ENCODE results near the gene MTMR10. TPM values are rescaled to one million over a fixed set of nuclear protein-coding genes. Genes with fewer than 3 reads are reported as not detected.
A peak's percentile ranks its signal among the peaks of the same experiment; 100 is the strongest.

Gene MTMR10
- total RNA-seq, 2 experiments from 2014 or later: 9.7 to 10.5 TPM

DNA sequence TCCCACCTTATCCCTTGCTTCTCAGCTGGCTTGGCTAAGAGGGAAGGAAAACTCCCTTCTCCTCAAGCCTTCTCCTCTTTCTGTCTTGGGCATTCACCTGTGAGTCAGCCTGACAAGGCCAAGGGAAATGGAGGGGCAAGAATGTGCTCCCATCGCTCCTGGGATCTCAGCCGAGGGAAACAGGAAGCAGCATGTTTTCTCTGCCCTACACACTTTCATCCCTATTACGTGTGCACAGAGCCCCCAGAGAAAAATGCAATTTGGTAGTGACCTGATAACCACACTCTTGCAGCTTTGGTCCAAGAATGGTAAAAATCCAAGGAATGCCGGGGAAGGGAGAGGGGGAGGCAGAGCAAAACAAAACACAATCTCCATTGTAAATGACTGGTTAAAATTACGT lies 32.9 kb upstream of the MTMR10 start:
- H3K9me3 Mint-ChIP-seq: no peaks in the 10 kb centered on the region
- peaks cover 14% of the 10 kb centered on the region for H3K27me3 Mint-ChIP-seq (ENCODE audit: low read depth)
- no peak for DNase-seq
- H3K36me3 Mint-ChIP-seq (ENCODE audit: low read depth): no peaks in the 10 kb centered on the region
- no peak overlapping the region for H3K27ac Mint-ChIP-seq
- H3K4me1 Mint-ChIP-seq (ENCODE audit: low read depth): no peaks in the 10 kb centered on the region
- intact Hi-C loops (cut with micrococcal nuclease): no loop called here
- no peak overlapping the region for H3K4me3 Mint-ChIP-seq
- CTCF ChIA-PET: no interaction called here

- Mint-ChIP-seq H3K4me1 (ENCODE audit: low read depth) (no peaks in the 10 kb centered on the region), H3K36me3 (ENCODE audit: low read depth) (no peaks in the 10 kb centered on the region), H3K9me3 (no peaks in the 10 kb centered on the region), H3K4me3 (no peak overlapping the region), H3K27me3 (ENCODE audit: low read depth) (peaks cover 9% of the 10 kb centered on the region), H3K27ac (no peak overlapping the region)
- no peak for DNase-seq
- CTCF ChIA-PET: no interaction called here
- intact Hi-C loops (cut with micrococcal nuclease): no loop called here
These were observed 32.4 kb upstream of the MTMR10 start for GRCh38 chr15:31023841-31024240.

GRCh38 chr15:31021067-31021665 lies 29.7 kb upstream of the MTMR10 start:
- CTCF ChIA-PET: interaction anchor here (0.7 kb wide), 1 partner anchor 97 kb away, joined by 3 read pairs; no protein-coding TSS in a partner anchor
- H3K4me3 Mint-ChIP-seq: no peak overlapping the region
- no peaks in the 10 kb centered on the region for H3K9me3 Mint-ChIP-seq
- no peaks in the 10 kb centered on the region for H3K4me1 Mint-ChIP-seq (ENCODE audit: low read depth)
- H3K36me3 Mint-ChIP-seq (ENCODE audit: low read depth): no peaks in the 10 kb centered on the region
- H3K27ac Mint-ChIP-seq: no peak overlapping the region
- DNase-seq: no peak
- intact Hi-C loops (cut with micrococcal nuclease): no loop called here
- peaks cover 2% of the 10 kb centered on the region for H3K27me3 Mint-ChIP-seq (ENCODE audit: low read depth)

DNA sequence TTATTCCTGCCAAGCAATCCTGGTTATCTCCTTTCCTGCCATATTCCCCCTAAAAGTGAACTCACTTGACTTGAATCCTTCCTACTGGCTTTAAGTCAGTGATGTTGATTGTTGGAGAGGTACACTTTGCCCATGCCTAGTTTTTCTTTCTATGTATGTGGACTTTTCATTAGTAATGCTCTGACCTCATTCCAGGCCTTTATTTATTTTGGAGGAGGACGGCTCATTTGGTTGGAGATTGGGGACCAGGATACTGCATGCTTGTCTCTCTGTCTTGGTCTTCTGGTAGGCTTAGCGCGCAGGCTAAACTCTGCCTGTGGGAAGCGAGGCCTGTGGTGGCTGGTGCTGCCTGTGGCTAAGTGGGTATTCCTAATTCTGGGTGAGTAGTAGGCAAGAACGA lies 29.1 kb upstream of the MTMR10 start:
- H3K27me3 Mint-ChIP-seq (ENCODE audit: low read depth): no peaks in the 10 kb centered on the region
- intact Hi-C loops (cut with micrococcal nuclease): no loop called here
- H3K36me3 Mint-ChIP-seq (ENCODE audit: low read depth): no peaks in the 10 kb centered on the region
- no peaks in the 10 kb centered on the region for H3K9me3 Mint-ChIP-seq
- H3K27ac Mint-ChIP-seq: no peak overlapping the region
- no peak for DNase-seq
- H3K4me3 Mint-ChIP-seq: no peak overlapping the region
- H3K4me1 Mint-ChIP-seq (ENCODE audit: low read depth): peaks cover 1% of the 10 kb centered on the region
- CTCF ChIA-PET: no interaction called here

DNA sequence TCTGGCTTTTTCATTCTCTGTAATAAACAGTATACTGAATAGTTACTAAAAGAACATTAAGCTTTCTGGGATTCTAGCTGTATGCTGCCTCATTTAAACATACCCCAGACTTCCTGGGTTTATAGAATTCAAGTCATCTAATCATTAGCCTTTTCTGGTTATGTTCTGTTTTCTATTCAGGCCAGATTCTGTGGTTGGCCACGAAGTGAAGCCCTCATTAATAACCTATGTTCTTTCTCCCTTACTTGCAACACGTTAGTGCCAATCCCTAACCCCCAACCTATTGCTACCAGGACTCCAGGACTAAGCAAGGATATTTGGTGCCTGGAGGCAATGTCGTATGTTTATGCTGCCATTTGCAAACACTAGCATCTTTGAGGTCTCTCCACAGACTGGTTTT lies 28.6 kb upstream of the MTMR10 start:
- H3K4me3 Mint-ChIP-seq: no peak overlapping the region
- no peak overlapping the region for H3K27ac Mint-ChIP-seq
- H3K9me3 Mint-ChIP-seq: no peaks in the 10 kb centered on the region
- DNase-seq: no peak
- CTCF ChIA-PET: no interaction called here
- H3K4me1 Mint-ChIP-seq (ENCODE audit: low read depth): peaks cover 3% of the 10 kb centered on the region
- no peaks in the 10 kb centered on the region for H3K27me3 Mint-ChIP-seq (ENCODE audit: low read depth)
- intact Hi-C loops (cut with micrococcal nuclease): no loop called here
- no peaks in the 10 kb centered on the region for H3K36me3 Mint-ChIP-seq (ENCODE audit: low read depth)

DNA sequence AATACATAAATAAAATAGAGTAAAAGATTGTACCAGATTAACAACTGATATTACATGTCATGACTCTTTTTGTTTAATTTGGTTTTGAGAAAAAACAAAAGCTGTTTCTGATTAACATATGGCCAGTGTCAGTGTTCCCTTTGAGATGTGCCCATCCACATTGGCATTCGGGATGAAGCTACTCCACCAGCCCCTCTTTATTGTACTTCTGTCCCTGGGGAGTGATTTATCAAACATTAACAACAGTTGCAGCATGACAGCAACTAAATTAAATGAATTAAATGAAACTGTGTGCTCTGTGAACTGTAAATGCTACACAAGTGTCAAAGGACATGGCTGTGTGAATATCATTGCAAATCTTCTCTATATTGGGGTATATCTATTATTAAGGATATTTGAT lies 25.9 kb upstream of the MTMR10 start:
- no peak for DNase-seq
- no peak overlapping the region for H3K4me3 Mint-ChIP-seq
- H3K27ac Mint-ChIP-seq: no peak overlapping the region

DNA sequence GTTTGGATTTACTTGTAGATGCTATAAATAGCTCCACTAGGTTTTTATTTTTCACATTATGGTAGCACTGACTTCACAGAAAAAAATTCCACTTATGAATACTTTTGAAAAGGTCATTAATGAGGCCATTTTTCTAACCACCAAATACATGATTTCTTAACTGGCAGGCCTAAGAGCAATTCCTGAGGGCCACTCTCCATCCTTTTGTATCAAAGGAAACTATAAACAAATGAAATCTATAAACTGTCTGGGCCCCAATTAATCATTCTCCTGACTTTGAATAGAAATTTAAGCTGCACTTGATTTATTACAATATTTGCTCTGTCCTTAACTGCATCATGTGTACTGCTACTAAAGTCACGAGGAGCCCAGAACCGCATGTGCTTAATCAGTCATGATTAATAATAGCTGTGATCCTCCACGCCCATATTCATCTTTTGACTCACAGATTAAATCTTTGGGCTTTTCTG lies 25.1 kb upstream of the MTMR10 start:
- DNase-seq: no peak
- Mint-ChIP-seq H3K27me3 (ENCODE audit: low read depth) (no peaks in the 10 kb centered on the region), H3K36me3 (ENCODE audit: low read depth) (peaks cover 7% of the 10 kb centered on the region), H3K9me3 (peaks cover 10% of the 10 kb centered on the region), H3K4me1 (ENCODE audit: low read depth) (peaks cover 19% of the 10 kb centered on the region), H3K27ac (no peak overlapping the region), H3K4me3 (no peak overlapping the region)
- intact Hi-C loops (cut with micrococcal nuclease): no loop called here
- CTCF ChIA-PET: no interaction called here

More for the DNA sequence above, 25.9 kb upstream of the MTMR10 start:
- H3K9me3 Mint-ChIP-seq: peaks cover 10% of the 10 kb centered on the region
- no peaks in the 10 kb centered on the region for H3K27me3 Mint-ChIP-seq (ENCODE audit: low read depth)
- H3K4me1 Mint-ChIP-seq (ENCODE audit: low read depth): peaks cover 19% of the 10 kb centered on the region
- intact Hi-C loops (cut with micrococcal nuclease): no loop called here
- peaks cover 5% of the 10 kb centered on the region for H3K36me3 Mint-ChIP-seq (ENCODE audit: low read depth)
- CTCF ChIA-PET: no interaction called here

DNA sequence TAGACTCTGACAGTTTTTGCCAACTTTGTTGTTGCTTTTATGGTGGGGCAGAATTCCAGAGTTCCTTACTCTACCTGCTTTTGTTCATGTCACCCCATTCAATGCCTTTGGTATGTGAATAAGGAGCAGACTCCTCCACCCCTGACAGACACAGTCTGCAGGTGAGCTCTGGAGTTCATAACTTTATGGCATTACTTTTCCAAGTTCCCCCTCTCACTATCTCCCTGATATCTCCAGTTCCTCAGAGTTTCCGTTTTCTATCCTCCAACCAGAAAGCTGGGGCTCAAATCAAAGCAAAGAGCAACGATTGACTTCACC lies 23.1 kb upstream of the MTMR10 start:
- peaks cover 19% of the 10 kb centered on the region for H3K4me1 Mint-ChIP-seq (ENCODE audit: low read depth)
- H3K4me3 Mint-ChIP-seq: no peak overlapping the region
- CTCF ChIA-PET: interaction anchor here (1.4 kb wide), 1 partner anchor 115 kb away, joined by 4 read pairs; no protein-coding TSS in a partner anchor
- no peaks in the 10 kb centered on the region for H3K27me3 Mint-ChIP-seq (ENCODE audit: low read depth)
- H3K27ac Mint-ChIP-seq: no peak overlapping the region
- peaks cover 7% of the 10 kb centered on the region for H3K36me3 Mint-ChIP-seq (ENCODE audit: low read depth)
- H3K9me3 Mint-ChIP-seq: peaks cover 10% of the 10 kb centered on the region
- intact Hi-C loops (cut with micrococcal nuclease): loop anchor here (2.0 kb wide), 1 partner anchor 24 kb away; the partner anchor contains the start of gene MTMR10
- DNase-seq: no peak

GRCh38 chr15:31013863-31014607 lies 22.6 kb upstream of the MTMR10 start:
- H3K4me3 Mint-ChIP-seq: no peak overlapping the region

GRCh38 chr15:31012455-31012854 lies 21.0 kb upstream of the MTMR10 start:
- peaks cover 2% of the 10 kb centered on the region for H3K27me3 Mint-ChIP-seq (ENCODE audit: low read depth)
- DNase-seq: no peak
- H3K36me3 Mint-ChIP-seq (ENCODE audit: low read depth): peaks cover 7% of the 10 kb centered on the region
- peaks cover 10% of the 10 kb centered on the region for H3K9me3 Mint-ChIP-seq
- intact Hi-C loops (cut with micrococcal nuclease): no loop called here
- H3K4me3 Mint-ChIP-seq: no peak overlapping the region
- H3K4me1 Mint-ChIP-seq (ENCODE audit: low read depth): peaks cover 19% of the 10 kb centered on the region
- H3K27ac Mint-ChIP-seq: no peak overlapping the region
- CTCF ChIA-PET: interaction anchor here (1.0 kb wide), 1 partner anchor 20 kb away, joined by 3 read pairs; no protein-coding TSS in a partner anchor

More at GRCh38 chr15:31013863-31014607, 22.6 kb upstream of the MTMR10 start:
- Mint-ChIP-seq H3K4me1 (ENCODE audit: low read depth) (peaks cover 19% of the 10 kb centered on the region), H3K27ac (peak overlapping the region; percentile 9), H3K36me3 (ENCODE audit: low read depth) (peaks cover 7% of the 10 kb centered on the region), H3K27me3 (ENCODE audit: low read depth) (no peaks in the 10 kb centered on the region), H3K9me3 (peaks cover 10% of the 10 kb centered on the region)
- DNase-seq: no peak
- intact Hi-C loops (cut with micrococcal nuclease): loop anchor here (2.0 kb wide), 1 partner anchor 23 kb away; the partner anchor contains the start of gene MTMR10
- CTCF ChIA-PET: interaction anchor here (0.6 to 1.4 kb wide), 3 partner anchors 10 to 892 kb away, joined by 3 to 4 read pairs (median 4); no protein-coding TSS in a partner anchor

GRCh38 chr15:31010036-31010435 lies 18.6 kb upstream of the MTMR10 start:
- CTCF ChIA-PET: no interaction called here
- peaks cover 7% of the 10 kb centered on the region for H3K36me3 Mint-ChIP-seq (ENCODE audit: low read depth)
- DNase-seq: no peak
- H3K4me3 Mint-ChIP-seq: no peak overlapping the region
- H3K27me3 Mint-ChIP-seq (ENCODE audit: low read depth): peaks cover 6% of the 10 kb centered on the region
- H3K9me3 Mint-ChIP-seq: peaks cover 10% of the 10 kb centered on the region
- peaks cover 15% of the 10 kb centered on the region for H3K4me1 Mint-ChIP-seq (ENCODE audit: low read depth)
- intact Hi-C loops (cut with micrococcal nuclease): no loop called here
- H3K27ac Mint-ChIP-seq: no peak overlapping the region

DNA sequence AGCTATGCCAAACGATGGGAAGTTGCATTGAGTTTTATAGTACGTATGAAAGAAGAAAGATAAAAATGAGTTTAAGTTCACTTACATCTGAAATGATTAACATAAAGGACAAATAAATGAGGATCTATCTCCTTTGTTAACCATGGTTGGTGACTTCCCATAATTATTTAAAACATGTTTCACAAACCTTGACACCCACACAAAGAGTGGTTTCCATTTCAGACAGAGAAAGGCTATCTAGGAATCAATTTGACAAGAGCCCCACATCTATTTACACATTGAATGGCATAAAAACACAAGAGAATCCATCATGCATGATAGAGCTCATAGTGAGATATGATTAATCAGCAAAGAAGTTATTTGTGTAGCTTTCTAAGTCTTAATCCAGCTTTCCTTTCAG lies 14.2 kb upstream of the MTMR10 start:
- Mint-ChIP-seq H3K27me3 (ENCODE audit: low read depth) (peaks cover 14% of the 10 kb centered on the region), H3K4me1 (ENCODE audit: low read depth) (peaks cover 5% of the 10 kb centered on the region), H3K4me3 (no peak overlapping the region), H3K36me3 (ENCODE audit: low read depth) (no peaks in the 10 kb centered on the region), H3K9me3 (no peaks in the 10 kb centered on the region), H3K27ac (no peak overlapping the region)
- intact Hi-C loops (cut with micrococcal nuclease): no loop called here
- no peak for DNase-seq
- CTCF ChIA-PET: interaction anchor here (0.7 kb wide), 1 partner anchor 114 kb away, joined by 4 read pairs; no protein-coding TSS in a partner anchor
